GM23338 (cell line): Measurements from ENCODE around the gene AGBL4. TPM values are rescaled to one million over a fixed set of nuclear protein-coding genes. Genes with fewer than 3 reads are reported as not detected.

Experiments
- ATAC-seq: fragments of 200-7000 bp; cut with Tn5 transposase; 3 replicates; pipeline ENCODE4 v1.9.1; 2020
- DNase-seq: peaks from one replicate; pipeline ENCODE4 v3.0.0-alpha.2; 2015; ENCODE audit warnings: low spot score
- H2AFZ ChIP-seq: fragments of 200-600 bp; sonication (generic); 2 replicates; pipeline ENCODE4 v1.8.0; 2016; ENCODE audit warnings: antibody characterized with exemption, mild to moderate bottlenecking, moderate library complexity
- H3F3A ChIP-seq: fragments of 200-600 bp; sonication (generic); replicated peaks from 2 replicates; pipeline ENCODE4 v1.8.0; 2017; ENCODE audit warnings: antibody characterized with exemption, mixed run types, low read depth
- H3K27ac ChIP-seq: fragments of 200-600 bp; sonication (generic); 2 replicates; pipeline ENCODE4 v1.6.1; 2016; ENCODE audit warnings: low read depth
- H3K27me3 ChIP-seq: fragments of 200-600 bp; sonication (generic); 2 replicates; pipeline ENCODE4 v1.8.0; 2016; ENCODE audit warnings: mild to moderate bottlenecking, mixed run types, moderate library complexity; ENCODE audit not compliant: insufficient read depth
- H3K36me3 ChIP-seq: fragments of 200-600 bp; sonication (generic); 2 replicates; pipeline ENCODE4 v1.8.0; 2016; ENCODE audit warnings: mild to moderate bottlenecking; ENCODE audit not compliant: insufficient read depth
- H3K4me1 ChIP-seq: fragments of 200-600 bp; sonication (generic); 2 replicates; pipeline ENCODE4 v1.8.0; 2016; ENCODE audit warnings: mild to moderate bottlenecking, moderate library complexity; ENCODE audit not compliant: insufficient read depth
- H3K4me2 ChIP-seq: fragments of 200-600 bp; sonication (generic); 2 replicates; pipeline ENCODE4 v1.7.1; 2017; ENCODE audit warnings: mixed run types
- H3K4me3 ChIP-seq: fragments of 200-600 bp; sonication (generic); 2 replicates; pipeline ENCODE4 v1.6.1; 2016; ENCODE audit warnings: mixed run types
- H3K79me2 ChIP-seq: fragments of 200-600 bp; sonication (generic); replicated peaks from 2 replicates; pipeline ENCODE4 v1.8.0; 2017; ENCODE audit warnings: mild to moderate bottlenecking; ENCODE audit not compliant: insufficient read depth
- H3K9me2 ChIP-seq: fragments of 200-600 bp; sonication (generic); 2 replicates; pipeline ENCODE4 v1.8.0; 2017; ENCODE audit not compliant: insufficient read depth
- H4K20me1 ChIP-seq: fragments of 200-600 bp; sonication (generic); replicated peaks from 2 replicates; pipeline ENCODE4 v1.8.0; 2017; ENCODE audit warnings: mild to moderate bottlenecking; ENCODE audit not compliant: insufficient read depth
- H3K27ac Mint-ChIP-seq: 2 replicates; pipeline ENCODE4 v1.8.0; 2020; ENCODE audit warnings: inconsistent platforms, mild to moderate bottlenecking, moderate library complexity, mixed read lengths
- H3K27me3 Mint-ChIP-seq: 3 replicates; pipeline ENCODE4 v1.8.0; 2022; ENCODE audit warnings: low read depth, mild to moderate bottlenecking, moderate library complexity, mixed read lengths, inconsistent platforms; ENCODE audit not compliant: insufficient read depth, poor library complexity
- H3K36me3 Mint-ChIP-seq: 3 replicates; pipeline ENCODE4 v1.8.0; 2021; ENCODE audit warnings: low read depth, mild to moderate bottlenecking, inconsistent platforms, moderate library complexity, mixed read lengths
- H3K4me1 Mint-ChIP-seq: 3 replicates; pipeline ENCODE4 v1.8.0; 2020; ENCODE audit warnings: mild to moderate bottlenecking, inconsistent platforms, mixed read lengths
- H3K4me3 Mint-ChIP-seq: 3 replicates; pipeline ENCODE4 v1.8.0; 2021; ENCODE audit warnings: moderate library complexity, mild to moderate bottlenecking, inconsistent platforms, mixed read lengths
- H3K9me3 Mint-ChIP-seq: 3 replicates; pipeline ENCODE4 v1.8.0; 2020; ENCODE audit warnings: moderate library complexity, mild to moderate bottlenecking, inconsistent platforms, mixed read lengths
- CREB1 ChIP-seq: fragments of 250-450 bp; sonication (Bioruptor Pico); IDR thresholded peaks from 2 replicates; pipeline ENCODE4 v1.5.0; 2020; ENCODE audit warnings: low read depth, mild to moderate bottlenecking, moderate library complexity
- NANOG ChIP-seq: IDR thresholded peaks from 2 replicates; pipeline ENCODE4 v1.6.1; 2016; ENCODE audit warnings: antibody characterized with exemption, borderline replicate concordance
- REST ChIP-seq: IDR thresholded peaks from one replicate; pipeline ENCODE4 v1.6.1; 2018; ENCODE audit warnings: antibody characterized with exemption; ENCODE audit not compliant: unreplicated experiment
- STAT1 ChIP-seq: IDR thresholded peaks from one replicate; pipeline ENCODE4 v1.6.1; 2016; ENCODE audit warnings: antibody characterized with exemption; ENCODE audit not compliant: unreplicated experiment
- ZNF331 ChIP-seq: fragments of 250-450 bp; sonication (Bioruptor Pico); IDR thresholded peaks from 2 replicates; pipeline ENCODE4 v1.5.0; 2020; ENCODE audit warnings: low read depth, mild to moderate bottlenecking, moderate library complexity
- ZNF462 ChIP-seq: fragments of 250-450 bp; sonication (Bioruptor Pico); IDR thresholded peaks from 2 replicates; pipeline ENCODE4 v1.5.0; 2020; ENCODE audit warnings: mild to moderate bottlenecking, moderate library complexity
- long read RNA-seq: library from polyadenylated mRNA; unstranded; transcript quantifications from one replicate; pipeline ENCODE4 v2.0.0, GENCODE V29; 2020; ENCODE audit not compliant: unreplicated experiment
- polyA plus RNA-seq: library from polyadenylated mRNA; unstranded; fragments of >200 nt; fragmentation: Nextera tagmentation; extraction: Ambion mirVana; gene quantifications from 2 replicates; pipeline ENCODE4 v1.2.1, GENCODE V29; 2016
- total RNA-seq: library from RNA; depleted of rRNA; stranded (reverse); fragments of >200 nt; shearing (Covaris generic); gene quantifications from 2 replicates; pipeline ENCODE4 v1.2.3, GENCODE V29; 2014; rRNA removed

Gene AGBL4
- 0.85 and 1.5 TPM in 2 replicates for total RNA-seq
- polyA plus RNA-seq = 0.61 and 0.91 TPM in 2 replicates
- long read RNA-seq = 0 reads

GRCh38 chr1:50023292-50024159 is at the start of gene AGBL4:
Gene AGBL4, minus strand, starts transcription at chr1:50023954.
- peak within 1 kb of the TSS; percentile 93 for H3K4me2 ChIP-seq

More at GRCh38 chr1:50023292-50024159, at the start of gene AGBL4:
- Histone ChIP-seq H3F3A (no peaks in the 10 kb centered on the region), H3K79me2 (no peaks in the 10 kb centered on the region), H3K27me3 (peaks cover 25% of the 10 kb centered on the region), H3K27ac (no peak within 1 kb of the TSS), H3K4me3 (peak within 1 kb of the TSS; percentile 74), H4K20me1 (no peaks in the 10 kb centered on the region), H3K36me3 (no peaks in the 10 kb centered on the region), H2AFZ (peak within 1 kb of the TSS; percentile 99), H3K9me2 (no peaks in the 10 kb centered on the region), H3K4me1 (peaks cover 4% of the 10 kb centered on the region; the same call in 1 of the 2 replicates)
- ATAC-seq (peak; percentile 98), DNase-seq (peak; percentile 89)
- peaks cover 5% of the 10 kb centered on the region for H3K9me3 Mint-ChIP-seq
- no peak within 1 kb of the TSS; the same call in 1 of the 3 replicates for H3K4me3 Mint-ChIP-seq
- no peak within 1 kb of the TSS for H3K27ac Mint-ChIP-seq
- no peak for TF ChIP-seq ZNF331 (CRISPR knock-in tag)
- TF ChIP-seq ZNF462 (CRISPR knock-in tag) = no peak
- no peak for TF ChIP-seq NANOG
- no peak for TF ChIP-seq REST
- TF ChIP-seq CREB1 (CRISPR knock-in tag) = no peak
- no peak for TF ChIP-seq STAT1
- peaks cover 4% of the 10 kb centered on the region; the same call in 2 of the 3 replicates for H3K4me1 Mint-ChIP-seq
- H3K36me3 Mint-ChIP-seq = no peaks in the 10 kb centered on the region
- H3K27me3 Mint-ChIP-seq = peaks cover 4% of the 10 kb centered on the region
